ENCODE data around the gene ZNF121.
"Not testable (repeated sequence)": the region's sequence is repeated elsewhere in the genome, so short reads cannot be mapped to it uniquely, and the experiment has no call there.

ZNF121 gene

GRCh38 chr19:9539921-9540320 is 44.4 kb downstream of the ZNF121 start:
- DNase-seq; in situ Hi-C loops (cut with MboI; ENCODE audit: low pct_unique_long_range_greater_than_20kb, low sequenced_read_pairs): not testable (repeated sequence)

DNA sequence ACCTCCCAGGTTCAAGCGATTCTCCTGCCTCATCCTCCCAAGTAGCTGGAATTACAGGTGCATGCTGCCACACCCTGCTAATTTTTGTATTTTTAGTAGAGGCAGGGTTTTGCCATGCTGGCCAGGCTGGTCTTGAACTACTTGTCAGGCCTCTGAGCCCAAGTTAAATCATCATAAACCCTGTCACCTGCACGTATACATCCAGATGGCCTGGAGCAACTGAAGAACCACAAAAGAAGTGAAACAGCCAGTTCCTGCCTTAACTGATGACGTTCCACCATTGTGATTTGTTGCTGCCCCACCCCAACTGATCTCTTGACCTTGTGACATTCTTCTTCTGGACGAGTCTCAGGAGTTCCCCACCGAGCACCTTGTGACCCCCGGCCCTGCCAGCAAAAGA is 45.1 kb downstream of the ZNF121 start:
- DNase-seq; in situ Hi-C loops (cut with MboI; ENCODE audit: low pct_unique_long_range_greater_than_20kb, low sequenced_read_pairs): not testable (repeated sequence)

DNA sequence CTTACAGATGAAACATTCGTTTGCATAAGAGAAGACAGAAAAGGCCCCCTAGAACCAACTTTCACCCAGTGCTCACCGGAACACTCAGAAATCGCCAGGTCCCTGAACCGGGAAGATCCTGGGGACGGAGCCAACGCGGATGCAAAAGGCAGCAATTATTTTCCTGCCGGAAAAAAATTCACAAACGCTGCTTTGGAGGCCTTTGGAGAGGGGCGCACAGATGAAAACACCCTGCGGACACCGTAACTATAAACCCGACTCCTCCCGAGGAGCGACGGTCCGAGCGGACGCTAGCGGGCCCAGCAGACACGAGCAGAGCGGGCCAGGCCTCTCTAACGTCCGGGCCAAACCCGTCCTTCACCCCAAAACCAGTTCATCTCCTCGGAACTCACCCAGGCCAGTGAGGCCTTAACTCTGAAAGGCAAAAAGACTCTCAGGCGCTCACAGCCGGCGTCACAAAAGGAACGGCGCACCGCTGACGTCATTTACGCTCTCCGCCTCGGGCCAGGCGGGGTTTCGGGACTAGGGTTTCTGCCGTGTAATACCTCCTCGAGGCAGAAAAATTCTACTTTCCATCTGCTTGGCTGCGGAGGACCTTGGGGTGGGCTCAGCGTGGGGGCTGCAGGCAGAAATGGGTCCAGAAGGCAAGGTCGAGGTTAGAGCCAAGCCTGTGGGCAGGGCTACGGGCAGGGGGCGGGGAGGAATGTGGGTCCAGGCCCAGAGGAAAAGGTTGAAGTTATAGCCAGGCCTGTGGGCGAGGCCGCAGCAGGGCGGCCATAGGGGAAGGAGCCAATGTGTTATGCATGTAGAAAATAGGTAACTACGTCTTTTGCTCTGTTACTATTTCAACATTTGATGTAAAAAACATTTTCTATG is 45.9 kb downstream of the ZNF121 start, which contains the start of gene ZNF426:
Gene ZNF426, minus strand, starts transcription at position 463 of the 876 bp plus-strand sequence. CDS start 2,413 bp downstream, outside the sequence.
- DNase-seq: peak; percentile 90
- in situ Hi-C loops (cut with MboI; ENCODE audit: low pct_unique_long_range_greater_than_20kb, low sequenced_read_pairs): no loop called here

- in situ Hi-C loops (cut with MboI; ENCODE audit: low pct_unique_long_range_greater_than_20kb, low sequenced_read_pairs): no loop called here
- DNase-seq: no peak
Observed at GRCh38 chr19:9535934-9536333, 48.4 kb downstream of the ZNF121 start.

GRCh38 chr19:9531933-9532332 is 52.4 kb downstream of the ZNF121 start:
- DNase-seq: no peak
- in situ Hi-C loops (cut with MboI; ENCODE audit: low pct_unique_long_range_greater_than_20kb, low sequenced_read_pairs): no loop called here

GRCh38 chr19:9528757-9529336 is 55.5 kb downstream of the ZNF121 start:
- in situ Hi-C loops (cut with MboI; ENCODE audit: low pct_unique_long_range_greater_than_20kb, low sequenced_read_pairs): no loop called here
- DNase-seq: peak; percentile 33

GRCh38 chr19:9523885-9524474 is 60.3 kb downstream of the ZNF121 start:
- in situ Hi-C loops (cut with MboI; ENCODE audit: low pct_unique_long_range_greater_than_20kb, low sequenced_read_pairs): no loop called here

More at GRCh38 chr19:9523885-9524474, 60.3 kb downstream of the ZNF121 start:
- no peak for DNase-seq
